A673 (cell line): Measurements from ENCODE around the gene CYP4F3.

Experiments
- CTCF ChIP-seq: fragments of 300-800, 200-600 bp; sonication (generic); conservative IDR thresholded peaks from 2 replicates; pipeline ENCODE4 v1.5.1; 2017; ENCODE audit warnings: low read depth, mild to moderate bottlenecking, antibody characterized with exemption, low read length, moderate library complexity, mixed read lengths
- EZH2 ChIP-seq: fragments of 200-600 bp; sonication (generic); IDR thresholded peaks from 2 replicates; pipeline ENCODE4 v1.6.1; 2017; ENCODE audit warnings: borderline replicate concordance, low read depth, mild to moderate bottlenecking, mixed read lengths, antibody characterized with exemption, low read length; ENCODE audit not compliant: poor library complexity, severe bottlenecking

- no peak for TF ChIP-seq CTCF
- TF ChIP-seq EZH2, result no peak
These were observed 29.2 kb downstream of the CYP4F3 start for GRCh38 chr19:15669891-15670290.
